ENCODE data around the gene ZBTB2. TPM values are rescaled to one million over a fixed set of nuclear protein-coding genes. Genes with fewer than 3 reads are reported as not detected.

ZBTB2 gene
- total RNA-seq, 4 donors from 2014 or later: 11.4 to 15.1 (median 12.4) TPM

- WGBS, 2 donors (ENCODE audit: low coverage in 1 of 2): 83 to 99% methylated on average over 4 of the region's 4 CpGs
- no peak overlapping the region for H3K4me3 ChIP-seq
- no peaks in the 10 kb centered on the region for H3K27me3 ChIP-seq
- peaks cover 0 to 90% of the 10 kb centered on the region in 2 donors for H3K36me3 ChIP-seq
- H3K4me1 ChIP-seq: peaks cover 0 to 3% (median 0%) of the 10 kb centered on the region in 3 donors
- H3K9me3 ChIP-seq: no peaks in the 10 kb centered on the region
- no peak for ATAC-seq
- TF ChIP-seq EP300 (IDR thresholded peaks at IDR 0.05) (no peak), POLR2A (IDR thresholded peaks at IDR 0.05) (no peak), POLR2AphosphoS5 (IDR thresholded peaks at IDR 0.05) (no peak), CTCF (IDR thresholded peaks at IDR 0.05) (no peak)
- H3K27ac ChIP-seq: no peak overlapping the region
These were observed 36.9 kb upstream of the ZBTB2 start for GRCh38 chr6:151428093-151428735.

GRCh38 chr6:151425561-151425960 lies 34.2 kb upstream of the ZBTB2 start:
- no peak overlapping the region for H3K27ac ChIP-seq
- no peaks in the 10 kb centered on the region for H3K27me3 ChIP-seq
- H3K36me3 ChIP-seq: peaks cover 0 to 80% of the 10 kb centered on the region in 2 donors
- no peak for ATAC-seq
- H3K9me3 ChIP-seq: no peaks in the 10 kb centered on the region
- WGBS, 2 donors (ENCODE audit: low coverage in 1 of 2): 89 to 90% methylated on average over 4 of the region's 4 CpGs
- TF ChIP-seq POLR2A (IDR thresholded peaks at IDR 0.05) (no peak), CTCF (IDR thresholded peaks at IDR 0.05) (no peak), POLR2AphosphoS5 (IDR thresholded peaks at IDR 0.05) (no peak), EP300 (IDR thresholded peaks at IDR 0.05) (no peak)
- no peak overlapping the region for H3K4me3 ChIP-seq
- peaks cover 0 to 4% (median 0%) of the 10 kb centered on the region in 3 donors for H3K4me1 ChIP-seq

GRCh38 chr6:151422981-151423380 lies 31.6 kb upstream of the ZBTB2 start:
- Histone ChIP-seq H3K27me3 (no peaks in the 10 kb centered on the region), H3K36me3 (peaks cover 0 to 80% of the 10 kb centered on the region in 2 donors), H3K4me1 (peaks cover 0 to 4% (median 0%) of the 10 kb centered on the region in 3 donors), H3K9me3 (no peaks in the 10 kb centered on the region), H3K27ac (no peak overlapping the region), H3K4me3 (no peak overlapping the region)
- ATAC-seq: no peak
- WGBS, 2 donors (ENCODE audit: low coverage in 1 of 2): 25 to 52% methylated on average over 2 to 4 of the region's 4 CpGs
- TF ChIP-seq CTCF (IDR thresholded peaks at IDR 0.05) (no peak), POLR2A (IDR thresholded peaks at IDR 0.05) (no peak), EP300 (IDR thresholded peaks at IDR 0.05) (no peak), POLR2AphosphoS5 (IDR thresholded peaks at IDR 0.05) (no peak)

GRCh38 chr6:151417477-151417876 lies 26.1 kb upstream of the ZBTB2 start:
- peaks cover 0 to 93% of the 10 kb centered on the region in 2 donors for H3K36me3 ChIP-seq
- ATAC-seq: no peak

More at GRCh38 chr6:151417477-151417876, 26.1 kb upstream of the ZBTB2 start:
- Histone ChIP-seq H3K4me3 (no peak overlapping the region), H3K4me1 (no peaks in the 10 kb centered on the region), H3K9me3 (no peaks in the 10 kb centered on the region), H3K27me3 (no peaks in the 10 kb centered on the region), H3K27ac (no peak overlapping the region)
- TF ChIP-seq CTCF (IDR thresholded peaks at IDR 0.05) (no peak), POLR2AphosphoS5 (IDR thresholded peaks at IDR 0.05) (no peak), EP300 (IDR thresholded peaks at IDR 0.05) (no peak), POLR2A (IDR thresholded peaks at IDR 0.05) (no peak)
- WGBS, 2 donors (ENCODE audit: low coverage in 1 of 2): 78% methylated on average over 1 of the region's 1 CpG; no CpG with 5 or more reads in 1 of the 2 donors
